Neural progenitor cell (in vitro differentiated cells): ENCODE results near the gene RHCE. TPM values are rescaled to one million over a fixed set of nuclear protein-coding genes. Genes with fewer than 3 reads are reported as not detected.

ENCODE experiments used
- DNase-seq: peaks from one replicate; pipeline ENCODE4 v3.0.0-alpha.2; 2016; ENCODE audit warnings: low spot score
- H2AFZ ChIP-seq: fragments of 200-600 bp; sonication (generic); replicated peaks from 2 replicates; pipeline ENCODE4 v1.6.1; 2016; ENCODE audit warnings: antibody characterized with exemption
- H3F3A ChIP-seq: fragments of 200-600 bp; sonication (generic); 2 replicates; pipeline ENCODE4 v1.6.1; 2016; ENCODE audit warnings: antibody characterized with exemption, low read depth
- H3K27ac ChIP-seq: fragments of 200-600 bp; sonication (generic); 2 replicates; pipeline ENCODE4 v1.5.1; 2016; ENCODE audit warnings: mild to moderate bottlenecking
- H3K27me3 ChIP-seq: fragments of 200-600 bp; sonication (generic); 2 replicates; pipeline ENCODE4 v1.6.1; 2016; ENCODE audit warnings: mild to moderate bottlenecking, moderate library complexity
- H3K36me3 ChIP-seq: fragments of 200-600 bp; sonication (generic); 2 replicates; pipeline ENCODE4 v1.5.1; 2016
- H3K4me1 ChIP-seq: fragments of 200-600 bp; sonication (generic); 2 replicates; pipeline ENCODE4 v1.6.1; 2016; ENCODE audit warnings: mixed run types
- H3K4me2 ChIP-seq: fragments of 200-600 bp; sonication (generic); 2 replicates; pipeline ENCODE4 v1.6.1; 2016
- H3K4me3 ChIP-seq: fragments of 200-600 bp; sonication (generic); 2 replicates; pipeline ENCODE4 v1.5.1; 2016
- H3K79me2 ChIP-seq: fragments of 200-600 bp; sonication (generic); 2 replicates; pipeline ENCODE4 v1.6.1; 2016; ENCODE audit warnings: low read depth
- H3K9ac ChIP-seq: fragments of 200-600 bp; sonication (generic); 2 replicates; pipeline ENCODE4 v1.6.1; 2016
- H3K9me3 ChIP-seq: fragments of 200-600 bp; sonication (generic); 2 replicates; pipeline ENCODE4 v1.5.1; 2016; ENCODE audit warnings: low read depth
- H4K20me1 ChIP-seq: fragments of 200-600 bp; sonication (generic); 2 replicates; pipeline ENCODE4 v1.6.1; 2016; ENCODE audit warnings: low read depth
- H3K27ac Mint-ChIP-seq: 3 replicates; pipeline ENCODE4 v1.8.0; 2021; ENCODE audit warnings: mixed read lengths
- H3K27me3 Mint-ChIP-seq: 2 replicates; pipeline ENCODE4 v1.8.0; 2022; ENCODE audit warnings: low read depth, mild to moderate bottlenecking, inconsistent platforms, moderate library complexity, mixed read lengths; ENCODE audit not compliant: insufficient read depth
- H3K36me3 Mint-ChIP-seq: 3 replicates; pipeline ENCODE4 v1.8.0; 2021; ENCODE audit warnings: mixed read lengths
- H3K4me1 Mint-ChIP-seq: 3 replicates; pipeline ENCODE4 v1.8.0; 2021; ENCODE audit warnings: mixed read lengths
- H3K4me3 Mint-ChIP-seq: 3 replicates; pipeline ENCODE4 v1.8.0; 2021; ENCODE audit warnings: mild to moderate bottlenecking, moderate library complexity, mixed read lengths
- H3K9me3 Mint-ChIP-seq: 3 replicates; pipeline ENCODE4 v1.8.0; 2020; ENCODE audit warnings: mixed read lengths
- CTCF ChIP-seq: fragments of 200-600 bp; sonication (generic); IDR thresholded peaks from 2 replicates; pipeline ENCODE4 v1.5.1; 2017; ENCODE audit warnings: antibody characterized with exemption, mild to moderate bottlenecking
- EZH2 ChIP-seq: fragments of 200-600 bp; sonication (generic); IDR thresholded peaks from 2 replicates; pipeline ENCODE4 v1.6.1; 2017; ENCODE audit warnings: antibody characterized with exemption, mild to moderate bottlenecking, moderate library complexity
- EZH2phosphoT487 ChIP-seq: fragments of 200-600 bp; sonication (generic); IDR thresholded peaks from 2 replicates; pipeline ENCODE4 v1.6.1; 2017; ENCODE audit warnings: antibody characterized with exemption
- total RNA-seq: library from RNA; depleted of rRNA; stranded (reverse); fragments of >200 nt; gene quantifications from 2 replicates; pipeline ENCODE4 v1.2.3, GENCODE V29; 2015; ENCODE audit warnings: low replicate concordance

RHCE gene
- total RNA-seq, 1 donor from 2014 or later = 0.43 TPM

DNA sequence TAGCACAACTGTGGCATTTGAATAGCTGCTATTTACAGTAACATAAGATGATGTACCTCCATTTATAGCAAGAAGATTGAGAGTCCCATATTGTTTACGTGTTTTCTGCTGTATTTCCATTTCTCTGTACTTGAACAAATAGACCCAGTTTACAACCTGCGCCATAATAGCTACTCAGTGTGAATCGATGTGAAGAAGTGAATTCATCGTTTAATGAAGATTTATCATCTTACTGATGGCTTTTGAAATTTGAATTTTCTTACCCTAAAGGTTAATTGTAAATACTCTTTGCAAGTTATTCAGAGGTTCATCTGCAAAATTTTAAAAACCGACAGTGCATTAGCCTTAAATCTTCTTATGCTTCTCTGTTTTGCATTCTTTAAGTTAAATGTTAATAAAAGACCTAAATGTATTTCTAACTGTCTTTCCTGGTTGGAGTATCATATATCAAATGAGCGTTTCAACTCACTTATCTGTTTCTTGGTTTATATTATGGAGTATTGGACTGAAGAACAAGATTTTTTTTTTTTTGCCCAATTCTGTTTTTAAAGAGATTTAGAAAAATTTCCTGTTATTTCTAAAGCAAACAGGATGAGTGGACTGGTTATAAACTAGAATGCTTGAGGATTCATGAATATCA, 12.2 kb upstream of the RHCE start:
- Mint-ChIP-seq H3K4me1 (peaks cover 34% of the 10 kb centered on the region), H3K27me3 (peaks cover 8% of the 10 kb centered on the region), H3K36me3 (no peaks in the 10 kb centered on the region), H3K9me3 (no peaks in the 10 kb centered on the region), H3K4me3 (peak overlapping the region; percentile 91), H3K27ac (no peak overlapping the region)
- TF ChIP-seq EZH2 (no peak), EZH2phosphoT487 (no peak), CTCF (no peak)
- Histone ChIP-seq H3K9me3 (no peaks in the 10 kb centered on the region), H2AFZ (no peak overlapping the region), H3F3A (no peaks in the 10 kb centered on the region), H3K4me2 (peak overlapping the region; percentile 81), H3K9ac (no peak overlapping the region), H3K4me3 (no peak overlapping the region), H3K36me3 (no peaks in the 10 kb centered on the region), H4K20me1 (peaks cover 41% of the 10 kb centered on the region), H3K4me1 (peaks cover 9% of the 10 kb centered on the region), H3K79me2 (peaks cover 44% of the 10 kb centered on the region), H3K27me3 (peaks cover 20% of the 10 kb centered on the region), H3K27ac (no peak overlapping the region)
- no peak for DNase-seq

- TF ChIP-seq EZH2 (no peak), CTCF (no peak), EZH2phosphoT487 (no peak)
- Mint-ChIP-seq H3K4me3 (peak overlapping the region; percentile 91), H3K27ac (no peak overlapping the region), H3K4me1 (peaks cover 34% of the 10 kb centered on the region), H3K9me3 (no peaks in the 10 kb centered on the region), H3K36me3 (no peaks in the 10 kb centered on the region), H3K27me3 (peaks cover 9% of the 10 kb centered on the region)
- H3K27me3 ChIP-seq = peaks cover 22% of the 10 kb centered on the region
- peaks cover 9% of the 10 kb centered on the region for H3K4me1 ChIP-seq
- H3K4me2 ChIP-seq = peak overlapping the region; percentile 81
- H4K20me1 ChIP-seq = peaks cover 38% of the 10 kb centered on the region
- no peaks in the 10 kb centered on the region for H3K9me3 ChIP-seq
- no peak overlapping the region for H2AFZ ChIP-seq
- H3K36me3 ChIP-seq = no peaks in the 10 kb centered on the region
- peak; percentile 10 for DNase-seq
- H3K79me2 ChIP-seq = peaks cover 44% of the 10 kb centered on the region
- H3K27ac ChIP-seq = no peak overlapping the region
- H3F3A ChIP-seq = no peaks in the 10 kb centered on the region
- peak overlapping the region; percentile 4 for H3K9ac ChIP-seq
- H3K4me3 ChIP-seq = peak overlapping the region; percentile 98
These were observed 11.5 kb upstream of the RHCE start for GRCh38 chr1:25431955-25432719.

GRCh38 chr1:25430967-25431881, 10.6 kb upstream of the RHCE start:
- peak overlapping the region; percentile 81 for H3K4me2 ChIP-seq
- H3K9me3 Mint-ChIP-seq = no peaks in the 10 kb centered on the region
- peak overlapping the region; percentile 55 for H3K9ac ChIP-seq
- H3K4me1 Mint-ChIP-seq = peaks cover 34% of the 10 kb centered on the region
- H3K4me3 ChIP-seq = peak overlapping the region; percentile 98
- H3K79me2 ChIP-seq = peaks cover 44% of the 10 kb centered on the region
- peaks cover 9% of the 10 kb centered on the region for H3K4me1 ChIP-seq
- H3K4me3 Mint-ChIP-seq = peak overlapping the region; percentile 93
- H3K27me3 ChIP-seq = peaks cover 22% of the 10 kb centered on the region
- H3K36me3 ChIP-seq = no peaks in the 10 kb centered on the region
- peaks cover 32% of the 10 kb centered on the region for H4K20me1 ChIP-seq
- no peaks in the 10 kb centered on the region for H3F3A ChIP-seq
- H3K27ac Mint-ChIP-seq = no peak overlapping the region
- peak; percentile 80 for DNase-seq
- no peak for TF ChIP-seq CTCF
- H3K9me3 ChIP-seq = no peaks in the 10 kb centered on the region
- peak overlapping the region; percentile 96 for H2AFZ ChIP-seq
- no peak overlapping the region for H3K27ac ChIP-seq
- peaks cover 9% of the 10 kb centered on the region for H3K27me3 Mint-ChIP-seq
- H3K36me3 Mint-ChIP-seq = no peaks in the 10 kb centered on the region
